HG02571 (cell line): ENCODE data around the gene SF3B5.
A peak's percentile ranks its signal among the peaks of the same experiment; 100 is the strongest.
"Not testable (repeated sequence)": the region's sequence is repeated elsewhere in the genome, so short reads cannot be mapped to it uniquely, and the experiment has no call there.

Experiments
- ATAC-seq: cut with Tn5 transposase; IDR thresholded peaks from one replicate; pipeline ENCODE4 v1.9.1; 2021; ENCODE audit warnings: mild to moderate bottlenecking, moderate library complexity; ENCODE audit not compliant: unreplicated experiment

SF3B5 gene

DNA sequence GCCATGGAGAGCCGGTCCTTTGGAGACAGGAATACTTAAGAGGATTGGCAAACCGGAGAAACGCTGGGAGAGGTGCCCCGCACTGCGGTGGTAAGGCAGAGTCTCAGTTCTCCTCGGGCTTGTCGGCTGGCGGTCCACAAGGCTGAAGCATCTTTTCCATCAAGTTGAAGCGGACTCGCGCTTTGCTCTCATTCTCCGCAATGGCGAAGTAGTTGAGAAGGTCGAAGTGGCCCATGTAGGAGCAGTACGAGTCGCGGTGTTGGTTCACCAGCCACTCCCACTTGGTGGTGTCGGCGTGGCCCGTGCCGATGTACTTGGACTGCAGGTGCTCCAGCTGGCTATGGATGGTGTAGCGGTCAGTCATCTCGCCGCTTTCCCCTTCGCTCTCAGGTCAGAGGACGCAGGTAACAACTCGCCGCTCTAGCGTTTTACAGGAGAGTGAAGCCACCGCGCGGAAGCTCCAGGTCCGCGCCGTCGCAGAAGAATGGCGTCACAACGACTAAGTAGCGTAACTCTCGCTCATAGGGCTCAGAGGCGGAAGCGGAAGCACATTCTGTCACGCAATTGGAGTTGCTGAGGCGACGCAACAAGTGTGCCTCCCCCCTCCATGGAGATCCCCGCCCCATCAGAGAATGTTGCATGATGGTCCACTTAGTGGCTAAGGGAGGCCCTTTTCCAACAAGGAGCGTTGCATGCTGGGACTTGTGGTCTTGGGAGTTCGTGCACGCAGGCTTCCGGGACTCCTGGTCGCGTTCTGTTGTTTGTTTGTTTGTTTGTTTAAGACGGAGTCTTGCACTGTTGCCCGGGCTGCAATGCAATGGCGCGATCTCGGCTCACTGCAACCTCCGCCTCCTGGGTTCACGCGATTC lies at the start of gene SF3B5:
TSS of gene SF3B5 (minus strand) at position 440 of the 869 bp plus-strand sequence. CDS start at position 364, 76 bp downstream.
- ATAC-seq, result peak; percentile 91

- no peak for ATAC-seq
Observed at GRCh38 chr6:144144996-144145395, 49.6 kb upstream of the SF3B5 start.

DNA sequence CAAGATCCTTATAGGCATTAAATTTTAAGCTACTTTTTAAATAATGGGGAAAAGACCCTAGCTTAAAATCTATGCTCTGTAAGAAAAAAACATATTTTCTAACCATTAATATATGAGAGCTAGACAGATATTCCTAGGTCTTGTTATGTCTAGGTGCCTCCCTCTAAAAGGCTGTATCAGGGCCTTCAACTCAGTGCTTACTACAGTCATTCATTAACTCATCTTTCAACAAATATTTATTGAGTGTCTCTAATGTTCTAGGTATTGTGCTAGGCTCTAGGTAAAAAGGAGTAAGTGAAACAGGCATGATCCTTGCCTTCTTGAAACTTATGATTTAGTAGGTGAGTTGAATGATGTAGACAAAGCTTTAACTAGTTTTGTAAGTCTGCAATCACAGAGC lies 48.5 kb upstream of the SF3B5 start:
- ATAC-seq, result no peak

DNA sequence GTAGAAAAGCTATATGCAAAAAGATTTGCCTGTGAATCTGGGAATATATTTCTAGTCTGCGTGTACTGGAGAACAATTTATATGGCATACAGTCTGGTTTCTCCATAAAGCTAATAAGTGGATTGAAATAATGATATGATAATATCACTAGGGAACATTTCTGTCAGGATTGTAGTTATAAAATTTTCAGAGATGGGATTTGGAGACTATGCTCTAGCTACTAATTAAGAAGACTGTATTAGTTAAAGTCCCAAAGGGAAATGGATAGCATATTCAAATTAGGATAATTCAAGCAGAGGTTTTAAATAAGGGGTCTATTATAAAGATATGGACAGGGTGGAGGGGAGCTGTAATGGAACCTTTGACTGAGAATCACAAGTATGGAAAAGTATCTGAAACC lies 47.7 kb upstream of the SF3B5 start:
- no peak for ATAC-seq

- no peak for ATAC-seq
Observed at GRCh38 chr6:144141470-144141869, 46.1 kb upstream of the SF3B5 start.

GRCh38 chr6:144140867-144141266 lies 45.5 kb upstream of the SF3B5 start:
- peak; percentile 76 for ATAC-seq

- ATAC-seq, result no peak
Observed at GRCh38 chr6:144139817-144140216, 44.4 kb upstream of the SF3B5 start.

DNA sequence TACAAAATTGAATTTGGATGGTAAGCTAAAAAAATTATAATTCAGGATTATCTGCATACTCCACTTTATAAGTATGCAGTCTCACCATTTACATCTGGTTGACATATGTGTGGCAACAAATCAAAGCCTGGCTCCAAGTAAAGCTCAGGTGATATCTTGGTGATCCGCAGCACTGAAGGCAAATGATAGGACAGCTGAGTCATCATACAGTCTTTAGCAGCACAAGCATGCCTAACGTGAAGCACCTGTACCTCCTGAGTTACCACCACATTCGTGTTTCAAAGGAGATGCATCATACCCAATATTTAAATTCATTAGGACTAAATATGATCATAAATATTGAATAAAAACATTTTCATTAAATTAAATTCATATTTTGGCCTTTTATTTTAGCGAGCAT lies 43.2 kb upstream of the SF3B5 start:
- no peak for ATAC-seq

DNA sequence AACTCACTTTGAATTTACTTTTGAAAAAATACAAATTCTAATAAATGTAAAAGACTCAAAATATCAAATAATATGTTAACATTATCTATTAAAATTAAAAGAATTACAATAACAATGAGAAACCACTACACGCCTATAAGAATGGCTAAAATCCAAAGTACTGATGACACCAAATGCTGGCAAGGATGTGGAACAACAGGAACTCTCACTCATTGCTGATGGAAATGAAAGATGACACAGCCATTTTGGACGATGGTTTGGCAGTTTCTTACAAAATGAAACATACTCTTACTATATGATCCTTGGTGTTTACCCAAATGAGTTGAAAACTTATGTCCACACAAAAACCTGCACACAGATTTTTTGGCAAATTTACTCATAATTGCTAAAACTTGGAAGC lies 39.4 kb upstream of the SF3B5 start:
- no peak for ATAC-seq

DNA sequence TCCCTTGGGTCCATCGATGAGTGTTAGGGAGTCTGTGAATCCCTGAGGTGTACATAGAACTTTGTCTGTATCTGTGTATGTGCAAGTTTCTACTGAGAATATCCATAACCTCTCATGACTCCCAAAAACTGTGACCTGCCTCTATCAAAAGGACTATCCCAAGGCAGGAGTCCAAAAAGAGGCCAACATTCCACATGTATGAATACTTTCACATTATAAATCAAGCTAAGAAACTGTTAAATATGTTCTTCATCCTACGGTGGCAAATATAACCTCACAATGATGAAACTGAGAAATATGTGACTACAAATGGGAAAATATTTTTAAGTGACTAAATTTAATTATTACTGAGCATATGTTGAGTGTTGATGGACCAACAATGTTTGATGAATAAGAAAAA lies 38.8 kb upstream of the SF3B5 start:
- no peak for ATAC-seq

GRCh38 chr6:144133225-144133821 lies 38.0 kb upstream of the SF3B5 start:
- no peak for ATAC-seq

DNA sequence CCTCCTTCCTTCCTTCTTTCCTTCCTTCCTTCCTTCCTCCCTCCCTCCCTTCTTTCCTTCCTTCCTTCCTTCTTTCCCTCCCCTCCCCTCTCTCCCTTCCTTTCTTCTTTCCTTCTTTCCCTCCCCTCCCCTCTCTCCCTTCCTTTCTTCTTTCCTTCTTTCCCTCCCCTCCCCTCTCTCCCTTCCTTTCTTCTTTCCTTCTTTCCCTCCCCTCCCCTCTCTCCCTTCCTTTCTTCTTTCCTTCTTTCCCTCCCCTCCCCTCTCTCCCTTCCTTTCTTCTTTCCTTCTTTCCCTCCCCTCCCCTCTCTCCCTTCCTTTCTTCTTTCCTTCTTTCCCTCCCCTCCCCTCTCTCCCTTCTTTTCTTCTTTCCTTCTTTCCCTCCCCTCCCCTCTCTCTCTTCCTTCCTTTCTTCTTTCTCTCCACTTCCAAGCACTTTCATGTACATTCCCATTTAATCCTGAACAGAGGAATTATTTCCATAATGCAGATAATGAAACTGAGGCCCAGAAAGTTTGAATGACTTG lies 36.9 kb upstream of the SF3B5 start:
- ATAC-seq, result not testable (repeated sequence)

GRCh38 chr6:144131248-144131709 lies 35.9 kb upstream of the SF3B5 start:
- ATAC-seq, result no peak

- no peak for ATAC-seq
Observed at GRCh38 chr6:144129469-144129868, 34.1 kb upstream of the SF3B5 start.

DNA sequence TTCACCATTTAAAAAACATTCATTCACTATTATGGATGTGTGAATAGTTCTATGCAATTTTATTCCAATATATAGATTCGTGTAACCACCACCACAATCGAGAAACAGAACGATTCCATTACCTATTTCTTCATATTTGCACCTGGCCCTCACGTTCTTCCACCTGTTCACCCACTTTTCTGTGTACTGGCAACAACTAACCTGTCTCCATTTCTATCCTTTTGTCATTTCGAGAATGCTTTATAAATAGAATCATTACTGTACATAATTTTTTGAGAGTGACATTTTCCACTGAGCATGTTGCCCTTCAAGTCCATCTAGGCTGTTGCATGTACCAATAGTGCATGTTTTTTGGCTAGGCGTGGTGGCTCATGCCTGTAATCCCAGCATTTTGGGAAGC lies 31.7 kb upstream of the SF3B5 start:
- ATAC-seq, result no peak

DNA sequence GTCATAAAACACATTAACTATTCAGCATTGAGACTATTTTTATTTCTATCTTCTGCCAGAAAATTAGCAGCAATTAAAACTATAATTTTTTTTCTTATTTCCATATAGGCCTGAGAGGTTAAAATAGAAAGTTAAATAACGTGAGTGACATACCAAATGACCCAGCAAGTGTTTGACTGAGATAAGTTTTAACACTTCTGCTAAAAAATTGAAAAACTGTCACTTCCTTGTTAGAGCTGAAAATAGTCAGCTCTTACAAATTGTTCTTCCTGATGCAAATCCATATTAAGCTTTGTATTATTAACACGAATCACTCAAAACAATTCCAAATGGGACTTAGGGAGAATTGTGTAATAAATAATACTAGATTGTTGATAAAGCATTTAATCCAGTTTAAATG lies 28.5 kb upstream of the SF3B5 start:
- no peak for ATAC-seq

- no peak for ATAC-seq
Observed at GRCh38 chr6:144123421-144123820, 28.0 kb upstream of the SF3B5 start.

- no peak for ATAC-seq
Observed at GRCh38 chr6:144122861-144123260, 27.5 kb upstream of the SF3B5 start.

GRCh38 chr6:144119376-144119775 lies 24.0 kb upstream of the SF3B5 start:
- ATAC-seq, result no peak

DNA sequence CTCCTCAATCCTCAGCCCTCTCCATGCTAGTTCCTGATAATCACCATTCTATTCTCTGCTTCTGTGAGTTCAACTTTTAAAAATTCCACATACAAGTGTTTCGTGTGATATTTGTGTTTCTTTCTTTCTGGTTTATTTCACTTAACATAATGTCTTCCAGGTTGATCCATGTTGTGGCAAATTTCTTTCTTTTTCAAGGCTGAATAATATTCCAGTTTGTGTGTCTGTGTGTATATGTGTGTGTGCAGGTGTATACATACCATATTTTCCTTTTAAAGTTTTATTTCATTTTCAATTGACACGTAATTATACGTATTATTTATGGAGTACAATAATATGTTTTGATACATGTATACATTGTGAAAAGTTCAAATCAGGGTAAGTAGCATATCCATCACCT lies 19.8 kb upstream of the SF3B5 start:
- ATAC-seq, result no peak

DNA sequence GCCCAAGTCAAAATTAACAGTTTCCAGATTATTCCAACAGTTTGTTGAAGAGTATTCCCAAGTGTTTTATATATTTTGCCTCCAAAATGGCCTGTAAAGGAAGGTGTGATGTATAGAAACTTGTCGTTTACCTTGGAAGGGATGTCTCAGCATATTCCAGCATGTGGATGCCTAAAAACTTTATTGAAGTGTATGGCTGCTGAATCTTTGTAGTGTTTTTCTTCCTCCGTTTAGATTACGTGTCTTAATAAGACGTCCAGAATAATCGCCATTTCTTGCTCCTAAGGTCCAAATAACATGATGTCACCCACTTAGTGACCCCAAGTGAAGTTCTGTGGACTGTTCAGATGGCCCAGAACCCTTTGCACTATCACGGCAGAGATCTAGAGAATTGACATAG lies 18.0 kb upstream of the SF3B5 start:
- no peak for ATAC-seq

DNA sequence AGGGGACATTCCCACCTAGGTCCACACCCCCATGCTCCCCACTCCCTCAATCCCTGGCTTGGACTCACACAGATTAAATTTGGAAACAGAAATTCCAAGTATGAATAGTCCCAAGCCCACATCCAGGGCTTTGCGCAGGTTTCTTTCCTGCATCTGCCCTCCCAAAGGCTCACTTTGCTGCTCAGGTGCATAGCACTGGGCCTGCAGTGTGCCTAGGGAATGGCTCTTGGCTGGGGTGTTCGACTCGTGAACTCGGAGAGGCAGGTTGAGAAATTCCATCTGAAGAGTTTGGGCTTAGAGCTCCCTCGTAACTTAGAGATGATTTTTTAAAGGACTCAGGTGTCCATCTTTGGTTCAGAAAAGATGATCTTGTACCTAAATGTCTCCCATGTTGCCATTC lies 14.8 kb upstream of the SF3B5 start:
- no peak for ATAC-seq
